HepG2 (cell line): ENCODE results near the gene PLXNC1. TPM values are rescaled to one million over a fixed set of nuclear protein-coding genes. Genes with fewer than 3 reads are reported as not detected.

ENCODE experiments used
- CEBPB ChIP-seq: IDR thresholded peaks from 2 replicates; pipeline ENCODE4 v1.6.1; 2011; ENCODE audit warnings: low read depth, low read length, improper control_type of control experiment, borderline replicate concordance
- FOSL2 ChIP-seq: sonication (generic); formaldehyde crosslinking; IDR thresholded peaks from 2 replicates; pipeline ENCODE4 v1.4.0; 2020; ENCODE audit warnings: missing genetic modification reagents
- MEIS2 ChIP-seq: sonication (generic); formaldehyde crosslinking; IDR thresholded peaks from 2 replicates; pipeline ENCODE4 v1.9.0; 2021; ENCODE audit warnings: mild to moderate bottlenecking, missing genetic modification reagents
- NR2C2 ChIP-seq: sonication (generic); formaldehyde crosslinking; IDR thresholded peaks from 2 replicates; pipeline ENCODE4 v1.4.0; 2020; ENCODE audit warnings: missing genetic modification reagents, mild to moderate bottlenecking, moderate library complexity, borderline replicate concordance
- SMAD3 ChIP-seq: sonication (generic); formaldehyde crosslinking; IDR thresholded peaks from 2 replicates; pipeline ENCODE4 v1.4.0; 2020; ENCODE audit warnings: missing genetic modification reagents
- SOX13 ChIP-seq, 3 experiments: fragments of 450-650 bp in 1 of 3; sonication (generic) in 1 of 3; formaldehyde crosslinking in 1 of 3; IDR thresholded peaks in 2 of 3; conservative IDR thresholded peaks in 1 of 3; 2 replicates each; pipeline versions ENCODE4 v1.5.0 to v1.6.1; 2016 to 2020; ENCODE audit warnings: antibody characterized with exemption in 1 of 3, mild to moderate bottlenecking in 1 of 3, missing compliant biosample characterization in 1 of 3, missing genetic modification reagents in 1 of 3, moderate library complexity in 1 of 3
- SP140L ChIP-seq: sonication (generic); formaldehyde crosslinking; IDR thresholded peaks from 2 replicates; pipeline ENCODE4 v1.4.0; 2020; ENCODE audit warnings: missing genetic modification reagents, borderline replicate concordance
- SPEN ChIP-seq: sonication (generic); formaldehyde crosslinking; IDR thresholded peaks from 2 replicates; pipeline ENCODE4 v1.5.1; 2020; ENCODE audit warnings: low read depth, mild to moderate bottlenecking, missing genetic modification reagents
- STAG1 ChIP-seq: sonication (generic); formaldehyde crosslinking; IDR thresholded peaks from 2 replicates; pipeline ENCODE4 v1.4.0; 2020; ENCODE audit warnings: missing genetic modification reagents
- ZMYM4 ChIP-seq: sonication (generic); formaldehyde crosslinking; IDR thresholded peaks from 2 replicates; pipeline ENCODE4 v1.8.1; 2023; ENCODE audit warnings: mild to moderate bottlenecking, missing genetic modification reagents
- ZNF180 ChIP-seq: sonication (generic); formaldehyde crosslinking; IDR thresholded peaks from 2 replicates; pipeline ENCODE4 v1.4.0; 2020; ENCODE audit warnings: low read depth, missing genetic modification reagents, borderline replicate concordance
- ZNF430 ChIP-seq: sonication (generic); formaldehyde crosslinking; IDR thresholded peaks from 2 replicates; pipeline ENCODE4 v1.9.0; 2021; ENCODE audit warnings: mild to moderate bottlenecking, missing genetic modification reagents
- ZNF567 ChIP-seq: sonication (generic); formaldehyde crosslinking; IDR thresholded peaks from 2 replicates; pipeline ENCODE4 v1.8.1; 2023; ENCODE audit warnings: mild to moderate bottlenecking, missing genetic modification reagents, borderline replicate concordance
- ZNF598 ChIP-seq: sonication (generic); formaldehyde crosslinking; IDR thresholded peaks from 2 replicates; pipeline ENCODE4 v1.5.1; 2020; ENCODE audit warnings: mild to moderate bottlenecking, missing genetic modification reagents, borderline replicate concordance
- ZNF670 ChIP-seq: sonication (generic); formaldehyde crosslinking; IDR thresholded peaks from 2 replicates; pipeline ENCODE4 v1.8.0; 2022; ENCODE audit warnings: mild to moderate bottlenecking, missing genetic modification reagents, borderline replicate concordance
- ZNF761 ChIP-seq: sonication (generic); formaldehyde crosslinking; conservative IDR thresholded peaks from 2 replicates; pipeline ENCODE4 v1.4.0; 2020; ENCODE audit warnings: mild to moderate bottlenecking, missing genetic modification reagents
- ZNF768 ChIP-seq: sonication (generic); formaldehyde crosslinking; IDR thresholded peaks from 2 replicates; pipeline ENCODE4 v1.4.0; 2020; ENCODE audit warnings: missing genetic modification reagents
- polyA plus RNA-seq, 8 experiments: library from polyadenylated mRNA; depleted of rRNA in 3 of 8; stranded (reverse) in 7 of 8; unstranded in 1 of 8; fragments of >200 nt; fragmentation: Illumina TruSeq in 4 of 8; extraction: Trizol in 4 of 8; gene quantifications; 2 replicates each; pipeline versions ENCODE4 v1.2.1 to v1.2.3, GENCODE V29; 2011 to 2016; ENCODE audit warnings: low read depth in 4 of 8, missing spikeins in 1 of 8, mixed read lengths in 1 of 8; ENCODE audit not compliant: insufficient read depth in 1 of 8
- total RNA-seq, 5 experiments: library from RNA; depleted of rRNA; stranded (reverse); fragments of >200 nt; fragmentation: Illumina TruSeq; extraction: Trizol; gene quantifications; 2 replicates each; pipeline ENCODE4 v1.2.3, GENCODE V29; 2016; ENCODE audit warnings: low read depth in 1 of 5
- TF ChIP-seq, protein P1 (sequence below): sonication (generic); formaldehyde crosslinking; IDR thresholded peaks from 2 replicates; pipeline ENCODE4 v1.4.0; 2020; ENCODE audit warnings: mild to moderate bottlenecking, missing genetic modification reagents
- TF ChIP-seq, protein P2 (sequence below): sonication (generic); formaldehyde crosslinking; IDR thresholded peaks from 2 replicates; pipeline ENCODE4 v1.5.1; 2020; ENCODE audit warnings: missing genetic modification reagents, mild to moderate bottlenecking, borderline replicate concordance

PLXNC1 gene
- total and polyA plus RNA-seq, 2 of the 13 experiments (the other 11 are each of a cell fraction or from before 2014, with no cell fraction given): 6.6 to 11.2 TPM

DNA sequence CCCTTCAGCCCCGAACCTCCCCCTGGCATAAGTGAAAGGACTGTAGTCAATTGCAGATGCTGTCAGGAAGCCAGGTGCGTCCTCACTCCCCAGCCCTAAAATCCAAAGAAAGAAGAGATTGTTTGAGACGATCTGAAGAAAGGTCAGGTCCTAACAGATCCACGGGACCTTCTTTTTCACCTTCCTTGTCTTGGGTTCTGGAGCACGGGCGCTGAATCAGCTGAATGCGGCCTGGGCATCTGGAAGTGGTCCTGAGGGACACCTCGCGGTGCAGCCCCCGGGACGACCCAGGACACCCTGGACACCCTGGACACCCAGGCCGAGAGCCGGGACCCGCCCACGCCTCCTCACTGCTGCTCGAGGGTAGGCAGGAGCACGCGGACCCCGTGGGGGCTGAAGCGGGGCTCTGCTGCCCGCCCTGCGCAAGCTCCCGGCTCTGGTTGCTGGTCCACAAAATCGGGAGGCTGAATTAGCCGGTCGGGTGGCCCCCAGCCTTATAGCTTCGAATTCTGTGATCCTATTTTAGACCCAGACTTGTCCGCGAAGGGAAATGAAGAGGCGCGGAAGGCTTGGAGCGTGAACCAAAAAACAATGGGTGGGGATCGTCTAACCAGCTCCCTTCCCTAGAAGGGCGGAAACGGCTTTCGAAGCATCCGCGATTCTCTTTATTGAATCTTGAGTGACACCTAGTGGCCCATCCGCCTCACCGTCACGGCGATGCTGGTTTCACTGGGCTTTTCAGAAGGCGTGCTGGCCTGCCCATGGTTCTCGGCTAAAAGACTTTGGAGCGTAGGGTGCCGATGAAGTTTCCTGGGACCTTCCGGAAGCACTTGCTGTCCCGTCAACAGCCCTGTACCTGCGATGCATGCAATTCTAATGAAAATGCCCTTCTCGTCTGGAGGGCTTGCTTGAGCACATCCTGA is 46.4 kb upstream of the PLXNC1 start (continued):
- TF ChIP-seq, protein P1, sequence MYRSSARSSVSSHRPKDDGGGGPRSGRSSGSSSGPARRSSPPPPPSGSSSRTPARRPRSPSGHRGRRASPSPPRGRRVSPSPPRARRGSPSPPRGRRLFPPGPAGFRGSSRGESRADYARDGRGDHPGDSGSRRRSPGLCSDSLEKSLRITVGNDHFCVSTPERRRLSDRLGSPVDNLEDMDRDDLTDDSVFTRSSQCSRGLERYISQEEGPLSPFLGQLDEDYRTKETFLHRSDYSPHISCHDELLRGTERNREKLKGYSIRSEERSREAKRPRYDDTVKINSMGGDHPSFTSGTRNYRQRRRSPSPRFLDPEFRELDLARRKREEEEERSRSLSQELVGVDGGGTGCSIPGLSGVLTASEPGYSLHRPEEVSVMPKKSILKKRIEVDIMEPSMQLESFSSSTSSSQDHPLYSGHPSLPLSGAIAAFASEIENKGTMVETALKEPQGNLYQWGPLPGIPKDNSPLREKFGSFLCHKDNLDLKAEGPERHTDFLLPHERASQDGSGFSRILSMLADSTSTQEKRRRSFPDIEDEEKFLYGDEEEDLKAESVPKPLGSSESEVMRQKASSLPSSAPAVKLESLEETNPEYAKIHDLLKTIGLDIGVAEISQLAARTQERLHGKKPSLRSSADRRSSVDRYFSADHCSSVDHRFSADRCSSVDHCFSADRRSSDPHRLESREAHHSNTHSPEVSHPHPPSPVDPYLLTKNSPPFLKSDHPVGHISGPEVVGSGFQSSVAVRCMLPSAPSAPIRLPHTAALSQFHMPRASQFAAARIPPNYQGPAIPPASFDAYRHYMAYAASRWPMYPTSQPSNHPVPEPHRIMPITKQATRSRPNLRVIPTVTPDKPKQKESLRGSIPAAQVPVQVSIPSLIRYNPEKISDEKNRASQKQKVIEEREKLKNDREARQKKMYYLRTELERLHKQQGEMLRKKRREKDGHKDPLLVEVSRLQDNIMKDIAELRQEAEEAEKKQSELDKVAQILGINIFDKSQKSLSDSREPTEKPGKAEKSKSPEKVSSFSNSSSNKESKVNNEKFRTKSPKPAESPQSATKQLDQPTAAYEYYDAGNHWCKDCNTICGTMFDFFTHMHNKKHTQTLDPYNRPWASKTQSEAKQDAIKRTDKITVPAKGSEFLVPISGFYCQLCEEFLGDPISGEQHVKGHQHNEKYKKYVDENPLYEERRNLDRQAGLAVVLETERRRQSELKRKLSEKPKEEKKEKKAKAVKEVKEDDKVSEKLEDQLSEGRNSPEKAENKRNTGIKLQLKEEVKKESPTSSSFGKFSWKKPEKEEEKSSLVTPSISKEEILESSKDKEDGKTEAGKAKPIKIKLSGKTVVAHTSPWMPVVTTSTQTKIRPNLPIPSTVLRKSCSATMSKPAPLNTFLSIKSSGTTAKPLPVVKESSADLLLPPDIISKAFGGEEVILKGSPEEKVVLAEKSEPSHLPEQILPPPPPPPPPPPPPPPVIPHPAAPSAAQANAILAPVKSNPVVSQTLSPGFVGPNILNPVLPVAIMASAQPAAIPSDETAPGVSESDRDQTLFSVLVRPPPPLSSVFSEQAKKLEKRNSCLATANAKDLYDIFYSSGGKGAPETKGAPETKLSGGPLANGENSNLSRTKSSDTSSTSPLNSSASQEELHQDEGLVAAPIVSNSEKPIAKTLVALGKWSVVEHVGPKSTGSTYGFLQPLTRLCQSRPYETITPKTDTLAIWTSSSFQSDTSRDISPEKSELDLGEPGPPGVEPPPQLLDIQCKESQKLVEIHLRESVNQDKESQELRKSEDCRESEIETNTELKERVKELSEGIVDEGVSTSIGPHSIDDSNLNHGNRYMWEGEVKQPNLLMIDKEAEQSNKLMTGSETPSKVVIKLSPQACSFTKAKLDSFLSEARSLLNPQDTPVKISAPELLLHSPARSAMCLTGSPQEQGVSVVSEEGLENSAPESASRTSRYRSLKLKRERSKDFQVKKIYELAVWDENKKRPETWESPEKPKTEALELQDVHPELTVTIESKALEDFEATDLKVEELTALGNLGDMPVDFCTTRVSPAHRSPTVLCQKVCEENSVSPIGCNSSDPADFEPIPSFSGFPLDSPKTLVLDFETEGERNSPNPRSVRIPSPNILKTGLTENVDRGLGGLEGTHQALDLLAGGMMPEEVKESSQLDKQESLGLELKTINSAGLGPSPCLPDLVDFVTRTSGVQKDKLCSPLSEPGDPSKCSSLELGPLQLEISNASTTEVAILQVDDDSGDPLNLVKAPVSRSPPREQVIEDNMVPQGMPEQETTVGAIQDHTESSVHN (CRISPR knock-in tag): 0 out of 2 replicates have a peak, but pooled peaks have one; percentile 5
- TF ChIP-seq NR2C2 (peak; percentile 82), SMAD3 (0 out of 2 replicates have a peak, but pooled peaks have one; percentile 54), STAG1 (CRISPR knock-in tag) (peak; percentile 98), SPEN (CRISPR knock-in tag) (0 out of 2 replicates have a peak, but pooled peaks have one; percentile 2), ZNF180 (CRISPR knock-in tag) (no peak), ZNF430 (CRISPR knock-in tag) (no peak), SP140L (CRISPR knock-in tag) (no peak), ZNF768 (CRISPR knock-in tag) (peak; percentile 35; the same call in 1 of the 2 replicates), SOX13 (IDR thresholded peaks at IDR 0.05) (no peak), SOX13 (CRISPR knock-in tag; conservative IDR thresholded peaks at IDR 0.05 in 1 of 2, IDR thresholded peaks at IDR 0.05 in 1 of 2) (peak in 1 of 2 experiments; percentile 44; a peak in 2 of 4 replicates), MEIS2 (CRISPR knock-in tag) (no peak), ZMYM4 (CRISPR knock-in tag) (peak; percentile 59; the same call in 1 of the 2 replicates), CEBPB (no peak), ZNF670 (no peak), ZNF761 (CRISPR knock-in tag) (0 out of 2 replicates have a peak, but pooled peaks have one; percentile 10), FOSL2 (CRISPR knock-in tag) (peak; percentile 19; the same call in 1 of the 2 replicates), ZNF567 (CRISPR knock-in tag) (no peak), ZNF598 (CRISPR knock-in tag) (peak; percentile 35; the same call in 1 of the 2 replicates)
- TF ChIP-seq, protein P2, sequence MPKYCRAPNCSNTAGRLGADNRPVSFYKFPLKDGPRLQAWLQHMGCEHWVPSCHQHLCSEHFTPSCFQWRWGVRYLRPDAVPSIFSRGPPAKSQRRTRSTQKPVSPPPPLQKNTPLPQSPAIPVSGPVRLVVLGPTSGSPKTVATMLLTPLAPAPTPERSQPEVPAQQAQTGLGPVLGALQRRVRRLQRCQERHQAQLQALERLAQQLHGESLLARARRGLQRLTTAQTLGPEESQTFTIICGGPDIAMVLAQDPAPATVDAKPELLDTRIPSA: 0 out of 2 replicates have a peak, but pooled peaks have one; percentile 34
